WERI-Rb-1 (cell line): ENCODE data around the gene MEIS2.

Experiments
- DNase-seq: peaks from one replicate; pipeline ENCODE4 v3.0.0-alpha.2; 2020
- H3K27ac ChIP-seq: fragments of 250-450 bp; sonication (Bioruptor Pico); 2 replicates; pipeline ENCODE4 v1.5.1; 2020; ENCODE audit warnings: mild to moderate bottlenecking, moderate library complexity
- H3K27me3 ChIP-seq: fragments of 250-450 bp; sonication (Bioruptor Pico); 2 replicates; pipeline ENCODE4 v1.5.1; 2021; ENCODE audit warnings: mild to moderate bottlenecking, low read depth, moderate library complexity; ENCODE audit not compliant: insufficient read depth, severe bottlenecking
- H3K36me3 ChIP-seq: fragments of 250-450 bp; sonication (Bioruptor Pico); 2 replicates; pipeline ENCODE4 v1.5.1; 2020; ENCODE audit warnings: mild to moderate bottlenecking, moderate library complexity
- H3K4me3 ChIP-seq: 2 replicates; pipeline ENCODE4 v1.5.1; 2011; ENCODE audit warnings: low read depth, mild to moderate bottlenecking, control low read depth, low read length
- H3K9me3 ChIP-seq: fragments of 250-450 bp; sonication (Bioruptor Pico); 2 replicates; pipeline ENCODE4 v1.5.1; 2021; ENCODE audit warnings: mild to moderate bottlenecking, moderate library complexity; ENCODE audit not compliant: severe bottlenecking
- CTCF ChIP-seq: IDR thresholded peaks from 2 replicates; pipeline ENCODE4 v1.5.1; 2011; ENCODE audit warnings: low read depth, mild to moderate bottlenecking, control low read depth, inconsistent platforms, low read length

MEIS2 gene

GRCh38 chr15:37096558-37097143 lies 3.7 kb downstream of the MEIS2 start:
- Histone ChIP-seq H3K27me3 (no peaks in the 10 kb centered on the region), H3K9me3 (no peaks in the 10 kb centered on the region), H3K36me3 (peaks cover 68% of the 10 kb centered on the region), H3K27ac (peak overlapping the region; percentile 95), H3K4me3 (peak overlapping the region; percentile 69)
- TF ChIP-seq CTCF: no peak
- no peak for DNase-seq

- TF ChIP-seq CTCF: no peak
- Histone ChIP-seq H3K27me3 (no peaks in the 10 kb centered on the region), H3K27ac (peak overlapping the region; percentile 95), H3K9me3 (no peaks in the 10 kb centered on the region), H3K36me3 (peaks cover 75% of the 10 kb centered on the region), H3K4me3 (peak overlapping the region; percentile 69)
- DNase-seq: peak; percentile 17
Measured at GRCh38 chr15:37095770-37096557, 4.4 kb downstream of the MEIS2 start.

- H3K27me3 ChIP-seq: no peaks in the 10 kb centered on the region
- peak overlapping the region; percentile 95 for H3K27ac ChIP-seq
- H3K36me3 ChIP-seq: peaks cover 83% of the 10 kb centered on the region
- no peak for TF ChIP-seq CTCF
- H3K4me3 ChIP-seq: peak overlapping the region; percentile 69
- peak; percentile 23 for DNase-seq
- H3K9me3 ChIP-seq: no peaks in the 10 kb centered on the region
Measured at GRCh38 chr15:37094915-37095711, 5.2 kb downstream of the MEIS2 start.

- H3K36me3 ChIP-seq: peaks cover 90% of the 10 kb centered on the region
- peak overlapping the region; percentile 95 for H3K27ac ChIP-seq
- no peaks in the 10 kb centered on the region for H3K27me3 ChIP-seq
- peak overlapping the region; percentile 69 for H3K4me3 ChIP-seq
- no peaks in the 10 kb centered on the region for H3K9me3 ChIP-seq
- no peak for DNase-seq
- no peak for TF ChIP-seq CTCF
Measured at GRCh38 chr15:37094333-37094914, 5.9 kb downstream of the MEIS2 start.

- peak; percentile 22 for DNase-seq
- no peak for TF ChIP-seq CTCF
- no peaks in the 10 kb centered on the region for H3K9me3 ChIP-seq
- no peaks in the 10 kb centered on the region for H3K27me3 ChIP-seq
- H3K36me3 ChIP-seq: peaks cover 94% of the 10 kb centered on the region
- peak overlapping the region; percentile 95 for H3K27ac ChIP-seq
- peak overlapping the region; percentile 69 for H3K4me3 ChIP-seq
Measured at GRCh38 chr15:37093480-37094332, 6.6 kb downstream of the MEIS2 start.
